HUES48 (cell line): ENCODE results near the gene SRSF6.
"Not testable (repeated sequence)": the region's sequence is repeated elsewhere in the genome, so short reads cannot be mapped to it uniquely, and the experiment has no call there.

Experiments
- H3K27ac ChIP-seq: one replicate; pipeline ENCODE4 v1.7.0; 2013; ENCODE audit warnings: low read depth, low read length, inconsistent platforms
- H3K27me3 ChIP-seq: 2 replicates; pipeline ENCODE4 v1.6.1; 2013; ENCODE audit warnings: mild to moderate bottlenecking, low read length; ENCODE audit not compliant: control insufficient read depth, insufficient read depth
- H3K36me3 ChIP-seq: 2 replicates; pipeline ENCODE4 v1.6.1; 2013; ENCODE audit warnings: low read length; ENCODE audit not compliant: control insufficient read depth, insufficient read depth
- H3K4me1 ChIP-seq: 2 replicates; pipeline ENCODE4 v1.6.1; 2013; ENCODE audit warnings: mild to moderate bottlenecking, low read length; ENCODE audit not compliant: control insufficient read depth, insufficient read depth
- H3K4me3 ChIP-seq: 2 replicates; pipeline ENCODE4 v1.5.1; 2013; ENCODE audit warnings: mild to moderate bottlenecking, low read depth, low read length
- H3K9ac ChIP-seq: 2 replicates; pipeline ENCODE4 v1.6.1; 2013; ENCODE audit warnings: mild to moderate bottlenecking, low read depth, low read length, moderate library complexity
- H3K9me3 ChIP-seq: 2 replicates; pipeline ENCODE4 v1.6.1; 2013; ENCODE audit warnings: low read length; ENCODE audit not compliant: control insufficient read depth, insufficient read depth

The SRSF6 gene

GRCh38 chr20:43450841-43451799, 6.6 kb upstream of the SRSF6 start:
- Histone ChIP-seq H3K27ac (no peak overlapping the region), H3K9ac (no peak overlapping the region), H3K36me3 (no peaks in the 10 kb centered on the region), H3K9me3 (no peaks in the 10 kb centered on the region), H3K27me3 (no peaks in the 10 kb centered on the region), H3K4me3 (no peak overlapping the region), H3K4me1 (peaks cover 3% of the 10 kb centered on the region; the same call in 1 of the 2 replicates)

DNA sequence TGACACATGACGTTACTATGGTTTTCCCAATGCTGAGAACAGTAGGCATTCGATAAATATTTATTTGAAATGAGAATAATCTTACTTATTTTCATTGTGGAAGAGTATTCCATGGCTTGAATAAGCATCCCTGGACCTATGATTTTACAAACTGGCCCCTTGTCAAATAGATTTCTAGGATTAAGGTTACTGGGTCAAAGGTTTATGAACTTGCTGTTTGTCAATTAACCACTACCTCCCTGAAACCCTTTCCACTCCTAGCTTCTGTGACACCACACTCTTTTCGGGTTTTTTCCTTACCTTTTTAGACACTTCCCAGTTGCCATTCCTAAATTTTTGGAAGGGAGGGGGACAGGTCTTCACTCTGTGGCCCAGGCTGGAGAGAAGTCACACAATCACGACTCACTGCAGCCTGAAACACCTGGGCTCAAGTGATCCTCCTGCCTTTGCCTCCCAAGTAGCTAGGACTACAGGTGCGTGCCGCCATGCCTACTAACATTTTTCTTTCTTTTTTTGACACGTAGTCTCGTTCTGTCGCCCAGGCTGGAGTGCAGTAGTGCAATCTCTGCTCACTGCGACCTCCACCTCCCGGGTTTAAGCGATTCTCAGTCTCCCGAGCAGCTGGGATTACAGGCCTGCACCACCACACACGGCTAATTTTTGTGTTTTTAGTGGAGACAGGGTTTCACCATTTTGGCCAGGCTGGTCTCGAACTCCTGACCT, 5.1 kb upstream of the SRSF6 start:
- Histone ChIP-seq H3K27ac (no peak overlapping the region), H3K27me3 (no peaks in the 10 kb centered on the region), H3K4me1 (peaks cover 3% of the 10 kb centered on the region; the same call in 1 of the 2 replicates), H3K36me3 (no peaks in the 10 kb centered on the region), H3K9me3 (no peaks in the 10 kb centered on the region), H3K4me3 (no peak overlapping the region), H3K9ac (no peak overlapping the region)

GRCh38 chr20:43456252-43456651, 1.4 kb upstream of the SRSF6 start:
- H3K4me1 ChIP-seq, H3K9me3 ChIP-seq, H3K27ac ChIP-seq, H3K27me3 ChIP-seq, H3K9ac ChIP-seq: not testable (repeated sequence)
- peaks cover 25% of the 10 kb centered on the region for H3K36me3 ChIP-seq
- H3K4me3 ChIP-seq = peak overlapping the region; percentile 98; the same call in 1 of the 2 replicates

DNA sequence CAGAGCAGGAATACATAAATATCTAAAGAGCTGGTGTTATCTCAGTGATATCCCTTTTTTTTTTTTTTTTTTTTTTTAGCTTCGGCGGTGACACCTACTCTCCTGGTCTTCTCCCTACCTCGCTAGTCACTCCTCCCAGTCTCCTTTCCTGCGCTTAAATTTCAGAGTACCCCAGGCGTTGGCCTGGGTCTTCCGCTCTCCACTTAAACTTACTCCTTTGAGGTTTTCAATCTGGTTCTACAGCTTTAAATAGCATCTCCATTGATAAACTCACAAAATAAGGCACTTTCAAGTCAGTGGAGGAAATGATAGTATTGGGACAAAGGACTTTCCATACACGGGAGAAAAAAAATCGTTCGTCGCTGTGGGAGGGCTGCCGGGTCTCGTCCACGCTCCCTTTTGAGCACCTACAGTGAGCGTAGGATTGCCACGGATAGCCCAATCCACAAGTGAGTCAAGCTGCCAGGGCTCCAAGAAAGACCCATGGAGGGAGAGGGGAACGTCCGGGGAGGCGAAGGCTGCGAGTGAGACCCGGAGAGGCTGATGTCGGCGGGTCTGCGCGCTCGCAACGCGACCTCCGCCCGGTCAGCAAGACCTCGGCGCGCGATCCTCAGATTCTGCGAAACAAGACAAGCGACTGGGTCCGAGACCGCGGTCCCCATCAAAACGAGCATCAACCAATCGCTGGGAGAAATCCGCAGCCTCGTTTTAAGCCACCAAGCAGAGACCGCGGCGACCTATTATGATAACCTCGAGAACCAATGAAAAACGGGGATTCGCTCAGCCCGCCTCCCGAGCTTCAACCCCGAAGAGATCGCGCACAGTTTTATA, 672 bp upstream of the SRSF6 start:
- H3K36me3 ChIP-seq = peaks cover 32% of the 10 kb centered on the region
- peak overlapping the region; percentile 99 for H3K27ac ChIP-seq
- H3K27me3 ChIP-seq = no peaks in the 10 kb centered on the region
- peak overlapping the region; percentile 100 for H3K9ac ChIP-seq
- peaks cover 7% of the 10 kb centered on the region for H3K4me1 ChIP-seq
- H3K4me3 ChIP-seq = peak overlapping the region; percentile 98
- H3K9me3 ChIP-seq = no peaks in the 10 kb centered on the region

DNA sequence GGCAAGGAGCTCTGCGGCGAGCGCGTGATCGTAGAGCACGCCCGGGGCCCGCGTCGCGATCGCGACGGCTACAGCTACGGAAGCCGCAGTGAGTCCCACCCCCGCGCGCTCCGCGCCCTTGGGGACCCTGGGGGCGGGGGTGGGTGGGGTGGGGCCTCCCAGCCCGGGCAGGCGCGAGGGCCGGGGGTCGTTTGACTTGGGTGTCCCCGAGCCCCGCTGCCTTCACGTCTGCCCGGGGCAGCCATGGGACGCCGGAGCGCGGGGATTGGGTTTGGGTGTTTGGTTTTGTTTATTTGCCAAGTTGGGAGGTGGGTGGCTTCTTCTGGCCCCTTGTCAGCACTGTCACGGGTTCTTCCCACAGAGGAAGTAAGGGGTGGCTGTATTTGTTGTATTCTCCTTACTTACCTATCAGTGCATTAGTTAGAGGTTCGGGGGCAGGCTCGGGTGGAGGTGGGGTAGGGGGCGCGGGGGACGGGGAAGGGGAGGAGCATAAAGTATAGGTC, 777 bp downstream of the SRSF6 start:
- H3K9me3 ChIP-seq = no peaks in the 10 kb centered on the region
- peaks cover 47% of the 10 kb centered on the region for H3K36me3 ChIP-seq
- H3K27ac ChIP-seq = peak overlapping the region; percentile 99
- H3K9ac ChIP-seq = peak overlapping the region; percentile 100
- no peaks in the 10 kb centered on the region for H3K27me3 ChIP-seq
- H3K4me1 ChIP-seq = peaks cover 5% of the 10 kb centered on the region
- H3K4me3 ChIP-seq = peak overlapping the region; percentile 98

DNA sequence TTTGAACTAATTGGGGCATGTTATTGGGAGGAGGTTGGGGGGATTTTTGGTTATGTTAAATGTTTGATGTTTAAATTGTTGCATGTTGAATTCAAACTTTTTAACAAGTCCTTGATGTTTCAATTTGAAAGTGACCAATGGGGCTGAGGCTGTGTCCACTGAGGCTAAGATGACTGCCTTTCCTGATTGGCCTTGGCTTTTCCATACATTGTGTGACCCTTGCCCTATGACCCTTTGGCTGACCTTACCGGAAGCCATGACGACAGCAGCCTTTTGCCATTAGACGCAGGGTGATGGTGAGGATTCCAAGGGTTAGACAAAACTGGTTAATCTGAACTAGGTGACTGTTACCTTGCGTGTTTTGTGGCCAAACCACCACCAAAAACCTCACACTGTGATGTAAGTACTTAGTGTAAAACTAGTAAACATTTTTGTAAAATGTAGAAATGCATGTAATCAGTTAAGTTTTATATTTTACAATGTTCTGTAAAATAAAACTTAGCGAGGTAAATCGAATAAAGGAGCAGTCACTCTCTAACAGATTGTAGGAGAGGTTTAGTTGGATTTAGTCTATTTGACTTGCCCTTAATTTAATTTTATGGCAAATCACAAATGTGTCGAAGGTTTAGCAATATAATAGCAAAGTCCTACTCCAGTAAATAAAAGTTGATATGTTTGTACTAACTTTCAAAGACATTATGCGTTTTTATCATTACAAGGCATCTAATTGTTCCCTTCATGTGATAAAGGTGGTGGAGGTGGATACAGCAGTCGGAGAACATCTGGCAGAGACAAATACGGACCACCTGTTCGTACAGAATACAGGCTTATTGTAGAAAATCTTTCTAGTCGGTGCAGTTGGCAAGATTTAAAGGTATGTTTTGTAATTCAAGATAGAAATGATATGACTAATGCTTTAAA, 1.6 kb downstream of the SRSF6 start:
- Histone ChIP-seq H3K27me3 (no peaks in the 10 kb centered on the region), H3K4me3 (peak overlapping the region; percentile 98), H3K4me1 (peaks cover 5% of the 10 kb centered on the region), H3K27ac (no peak overlapping the region), H3K9me3 (no peaks in the 10 kb centered on the region), H3K9ac (0 out of 2 replicates have a peak overlapping the region, but pooled peaks have one; percentile 25), H3K36me3 (peaks cover 55% of the 10 kb centered on the region)

DNA sequence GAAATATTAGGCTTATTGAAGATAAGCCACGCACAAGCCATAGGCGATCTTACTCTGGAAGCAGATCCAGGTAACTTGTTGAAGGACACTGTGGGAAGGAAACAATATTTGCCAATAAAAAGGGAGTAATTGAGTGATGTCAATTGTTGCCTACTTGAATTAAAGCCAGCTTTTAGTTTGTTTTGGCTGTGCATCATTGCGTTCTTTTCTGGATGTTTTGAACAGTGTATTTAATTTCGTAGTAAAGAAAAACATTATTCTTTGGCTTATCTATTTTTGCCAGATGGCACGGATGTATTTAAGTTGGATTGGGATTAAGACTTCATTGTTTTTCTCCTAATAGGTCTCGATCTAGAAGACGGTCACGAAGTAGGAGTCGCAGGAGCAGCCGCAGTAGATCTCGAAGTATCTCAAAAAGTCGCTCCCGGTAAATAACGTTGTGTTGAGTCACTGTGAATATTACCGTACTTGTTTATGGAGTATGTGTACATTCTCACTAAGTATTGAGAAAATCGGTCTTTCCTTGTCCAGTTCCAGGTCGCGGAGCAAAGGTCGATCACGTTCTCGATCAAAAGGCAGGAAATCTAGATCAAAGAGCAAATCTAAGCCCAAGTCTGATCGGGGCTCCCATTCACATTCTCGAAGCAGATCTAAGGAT, 2.6 kb downstream of the SRSF6 start:
- H3K27ac ChIP-seq = no peak overlapping the region
- H3K4me3 ChIP-seq = no peak overlapping the region
- no peak overlapping the region for H3K9ac ChIP-seq
- H3K27me3 ChIP-seq = no peaks in the 10 kb centered on the region
- no peaks in the 10 kb centered on the region for H3K9me3 ChIP-seq
- peaks cover 64% of the 10 kb centered on the region for H3K36me3 ChIP-seq
- H3K4me1 ChIP-seq = peaks cover 5% of the 10 kb centered on the region

GRCh38 chr20:43460830-43461200, 3.1 kb downstream of the SRSF6 start:
- Histone ChIP-seq H3K9ac (no peak overlapping the region), H3K4me1 (peaks cover 5% of the 10 kb centered on the region), H3K27ac (no peak overlapping the region), H3K36me3 (peaks cover 68% of the 10 kb centered on the region), H3K27me3 (no peaks in the 10 kb centered on the region), H3K9me3 (no peaks in the 10 kb centered on the region), H3K4me3 (no peak overlapping the region)

GRCh38 chr20:43461894-43462659, 4.4 kb downstream of the SRSF6 start:
- Histone ChIP-seq H3K36me3 (peaks cover 69% of the 10 kb centered on the region), H3K9ac (no peak overlapping the region), H3K4me1 (peaks cover 5% of the 10 kb centered on the region), H3K27me3 (no peaks in the 10 kb centered on the region), H3K9me3 (no peaks in the 10 kb centered on the region), H3K4me3 (no peak overlapping the region), H3K27ac (no peak overlapping the region)
